C4-2B (cell line): ENCODE results near the gene HDAC5.
"Not testable (repeated sequence)": the region's sequence is repeated elsewhere in the genome, so short reads cannot be mapped to it uniquely, and the experiment has no call there.

Experiments used
- H3K27ac ChIP-seq: fragments of 450-650 bp; 2 replicates; pipeline ENCODE4 v1.5.1; 2017
- CTCF ChIP-seq: fragments of 450-650 bp; conservative IDR thresholded peaks from 2 replicates; pipeline ENCODE4 v1.5.1; 2017; ENCODE audit warnings: mild to moderate bottlenecking
- ZFX ChIP-seq: fragments of 450-650 bp; IDR thresholded peaks from 2 replicates; pipeline ENCODE4 v1.6.1; 2017

HDAC5 gene

GRCh38 chr17:44159519-44160210 lies 36.2 kb upstream of the HDAC5 start:
- H3K27ac ChIP-seq, result no peak overlapping the region
- no peak for TF ChIP-seq ZFX
- TF ChIP-seq CTCF, result no peak

GRCh38 chr17:44155488-44155887 lies 32.0 kb upstream of the HDAC5 start:
- H3K27ac ChIP-seq, result no peak overlapping the region
- TF ChIP-seq ZFX (no peak), CTCF (no peak)

GRCh38 chr17:44152875-44153274 lies 29.4 kb upstream of the HDAC5 start:
- TF ChIP-seq CTCF (no peak), ZFX (no peak)
- H3K27ac ChIP-seq, result no peak overlapping the region

- no peak for TF ChIP-seq CTCF
- no peak overlapping the region for H3K27ac ChIP-seq
Observed at GRCh38 chr17:44149750-44150329, 26.4 kb upstream of the HDAC5 start.

GRCh38 chr17:44149066-44149465 lies 25.6 kb upstream of the HDAC5 start:
- not testable (repeated sequence) for H3K27ac ChIP-seq

- TF ChIP-seq ZFX (no peak), CTCF (no peak)
- no peak overlapping the region for H3K27ac ChIP-seq
Observed at GRCh38 chr17:44147812-44148211, 24.4 kb upstream of the HDAC5 start.

- no peak overlapping the region for H3K27ac ChIP-seq
- no peak for TF ChIP-seq CTCF
- TF ChIP-seq ZFX, result no peak
Observed at GRCh38 chr17:44146375-44147346, 23.2 kb upstream of the HDAC5 start.
